HUES6 (cell line): Measurements from ENCODE around the gene GAREM1.

ENCODE experiments used
- H3K27ac ChIP-seq: 2 replicates; pipeline ENCODE4 v1.7.0; 2013; ENCODE audit warnings: low read depth, mild to moderate bottlenecking, low read length, inconsistent platforms
- H3K27me3 ChIP-seq: 2 replicates; pipeline ENCODE4 v1.6.1; 2013; ENCODE audit warnings: low read length; ENCODE audit not compliant: control insufficient read depth, insufficient read depth
- H3K36me3 ChIP-seq: 2 replicates; pipeline ENCODE4 v1.6.1; 2013; ENCODE audit warnings: low read length; ENCODE audit not compliant: control insufficient read depth, insufficient read depth
- H3K4me1 ChIP-seq: 2 replicates; pipeline ENCODE4 v1.6.1; 2013; ENCODE audit warnings: low read length; ENCODE audit not compliant: control insufficient read depth, insufficient read depth
- H3K4me3 ChIP-seq: 2 replicates; pipeline ENCODE4 v1.5.1; 2013; ENCODE audit warnings: low read depth, low read length
- H3K9ac ChIP-seq: one replicate; pipeline ENCODE4 v1.6.1; 2013; ENCODE audit warnings: mild to moderate bottlenecking, low read length
- H3K9me3 ChIP-seq: 2 replicates; pipeline ENCODE4 v1.6.1; 2013; ENCODE audit warnings: low read depth, low read length; ENCODE audit not compliant: control insufficient read depth, insufficient read depth

Gene GAREM1

GRCh38 chr18:32440518-32440917 is 30.2 kb downstream of the GAREM1 start:
- Histone ChIP-seq H3K4me3 (no peak overlapping the region), H3K27ac (no peak overlapping the region), H3K4me1 (no peaks in the 10 kb centered on the region; the same call in 1 of the 2 replicates), H3K36me3 (no peaks in the 10 kb centered on the region), H3K27me3 (no peaks in the 10 kb centered on the region), H3K9me3 (no peaks in the 10 kb centered on the region), H3K9ac (no peak overlapping the region)

GRCh38 chr18:32439802-32440201 is 30.9 kb downstream of the GAREM1 start:
- Histone ChIP-seq H3K9ac (no peak overlapping the region), H3K36me3 (no peaks in the 10 kb centered on the region), H3K4me1 (no peaks in the 10 kb centered on the region; the same call in 1 of the 2 replicates), H3K27ac (no peak overlapping the region), H3K9me3 (no peaks in the 10 kb centered on the region), H3K27me3 (no peaks in the 10 kb centered on the region), H3K4me3 (no peak overlapping the region)

- Histone ChIP-seq H3K27ac (no peak overlapping the region), H3K4me3 (no peak overlapping the region), H3K36me3 (no peaks in the 10 kb centered on the region), H3K4me1 (no peaks in the 10 kb centered on the region; the same call in 1 of the 2 replicates), H3K27me3 (no peaks in the 10 kb centered on the region), H3K9ac (no peak overlapping the region), H3K9me3 (no peaks in the 10 kb centered on the region)
Observed at GRCh38 chr18:32439241-32439640, 31.4 kb downstream of the GAREM1 start.

DNA sequence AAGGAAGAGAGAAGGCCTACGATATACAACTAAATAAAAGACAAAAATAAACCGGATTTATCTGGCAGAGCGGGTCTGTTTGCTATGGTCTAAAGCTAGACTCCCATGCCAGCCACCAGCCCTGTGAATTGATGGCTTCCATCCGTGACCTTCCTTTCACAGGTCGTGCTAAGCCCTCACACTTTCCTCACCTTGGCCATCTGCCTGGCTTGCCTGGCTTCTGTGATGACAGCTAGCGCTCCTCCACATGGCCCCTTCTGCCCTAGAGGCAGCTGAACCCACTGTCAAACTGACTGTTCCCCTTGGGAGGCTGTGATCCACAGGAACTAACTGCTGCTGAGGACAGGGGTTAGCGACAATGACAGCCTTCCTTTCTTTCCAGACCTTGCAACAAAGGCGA is 32.5 kb downstream of the GAREM1 start:
- H3K27ac ChIP-seq: no peak overlapping the region
- no peak overlapping the region for H3K9ac ChIP-seq
- H3K4me3 ChIP-seq: no peak overlapping the region
- no peaks in the 10 kb centered on the region for H3K9me3 ChIP-seq
- H3K27me3 ChIP-seq: no peaks in the 10 kb centered on the region
- no peaks in the 10 kb centered on the region; the same call in 1 of the 2 replicates for H3K4me1 ChIP-seq
- H3K36me3 ChIP-seq: no peaks in the 10 kb centered on the region

DNA sequence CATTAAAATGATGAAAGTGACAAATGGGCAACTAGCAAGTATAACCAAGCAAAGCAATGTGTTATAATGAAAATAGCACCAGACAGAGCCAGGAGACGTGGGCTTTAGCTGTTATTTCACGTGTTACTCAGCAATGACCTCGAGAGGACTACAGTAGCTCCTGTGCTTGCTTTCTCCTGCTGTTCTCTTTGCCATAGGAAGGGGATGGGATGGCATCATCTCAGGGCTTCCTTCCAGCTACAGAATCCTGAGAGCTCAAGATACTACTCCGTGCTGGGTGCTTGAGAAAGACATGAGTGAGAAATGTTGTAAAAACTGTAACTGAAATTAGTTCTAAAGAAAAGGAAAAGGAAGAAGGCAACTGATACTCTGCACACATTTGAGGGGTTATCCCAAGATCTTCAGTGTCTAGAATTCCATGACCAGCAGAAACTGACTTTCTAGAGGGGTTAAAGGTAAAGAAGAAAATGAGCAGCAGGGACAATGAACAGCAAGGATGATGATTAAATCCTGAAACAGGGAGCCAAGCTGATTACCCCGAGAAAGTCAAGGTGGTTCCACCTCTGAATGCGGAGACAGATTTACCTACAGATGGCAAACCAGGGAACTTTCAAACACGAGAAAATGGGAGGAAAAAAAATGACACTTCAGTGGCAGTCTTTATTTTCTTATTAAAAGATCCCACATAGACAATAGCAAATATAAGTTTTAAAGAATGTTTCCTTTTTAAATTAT is 33.4 kb downstream of the GAREM1 start:
- Histone ChIP-seq H3K4me3 (no peak overlapping the region), H3K27me3 (no peaks in the 10 kb centered on the region), H3K27ac (no peak overlapping the region), H3K36me3 (no peaks in the 10 kb centered on the region), H3K9me3 (no peaks in the 10 kb centered on the region), H3K4me1 (no peaks in the 10 kb centered on the region; the same call in 1 of the 2 replicates), H3K9ac (no peak overlapping the region)

GRCh38 chr18:32435631-32436500 is 34.8 kb downstream of the GAREM1 start:
- Histone ChIP-seq H3K4me1 (no peaks in the 10 kb centered on the region; the same call in 1 of the 2 replicates), H3K36me3 (no peaks in the 10 kb centered on the region), H3K4me3 (no peak overlapping the region), H3K9me3 (no peaks in the 10 kb centered on the region), H3K27me3 (no peaks in the 10 kb centered on the region), H3K9ac (no peak overlapping the region), H3K27ac (no peak overlapping the region)

- H3K27ac ChIP-seq: no peak overlapping the region
- no peaks in the 10 kb centered on the region; the same call in 1 of the 2 replicates for H3K4me1 ChIP-seq
- no peak overlapping the region for H3K4me3 ChIP-seq
- H3K27me3 ChIP-seq: no peaks in the 10 kb centered on the region
- no peaks in the 10 kb centered on the region for H3K36me3 ChIP-seq
- H3K9ac ChIP-seq: no peak overlapping the region
- no peaks in the 10 kb centered on the region for H3K9me3 ChIP-seq
Observed at GRCh38 chr18:32431753-32432152, 38.9 kb downstream of the GAREM1 start.

- H3K27me3 ChIP-seq: no peaks in the 10 kb centered on the region
- no peaks in the 10 kb centered on the region for H3K36me3 ChIP-seq
- H3K9me3 ChIP-seq: no peaks in the 10 kb centered on the region
- H3K4me3 ChIP-seq: no peak overlapping the region
- no peak overlapping the region for H3K27ac ChIP-seq
- no peaks in the 10 kb centered on the region; the same call in 1 of the 2 replicates for H3K4me1 ChIP-seq
- no peak overlapping the region for H3K9ac ChIP-seq
Observed at GRCh38 chr18:32429402-32429801, 41.3 kb downstream of the GAREM1 start.

GRCh38 chr18:32427084-32427900 is 43.4 kb downstream of the GAREM1 start:
- H3K9ac ChIP-seq: no peak overlapping the region
- no peak overlapping the region for H3K4me3 ChIP-seq
- no peaks in the 10 kb centered on the region for H3K27me3 ChIP-seq
- no peaks in the 10 kb centered on the region; the same call in 1 of the 2 replicates for H3K4me1 ChIP-seq
- no peak overlapping the region for H3K27ac ChIP-seq
- H3K9me3 ChIP-seq: no peaks in the 10 kb centered on the region
- H3K36me3 ChIP-seq: no peaks in the 10 kb centered on the region

DNA sequence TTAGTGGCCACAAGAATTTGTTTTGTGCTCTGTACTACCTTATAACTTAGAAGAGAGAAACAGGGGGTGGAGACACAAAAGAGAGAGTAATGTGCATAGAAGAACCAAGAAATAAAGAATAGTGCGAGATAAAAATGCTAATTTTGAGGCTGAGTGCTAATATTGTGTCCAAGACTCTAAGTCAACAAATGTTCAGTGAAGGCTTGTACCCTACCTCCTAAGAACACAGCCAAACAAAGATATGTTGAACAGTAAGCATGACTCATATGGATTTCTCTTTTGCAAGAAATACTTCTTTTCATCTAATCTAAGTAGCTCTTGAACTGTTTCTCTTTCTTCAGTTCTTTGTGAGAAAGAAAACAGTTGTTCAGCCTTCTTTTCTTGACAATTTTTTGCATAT is 45.2 kb downstream of the GAREM1 start:
- Histone ChIP-seq H3K27ac (no peak overlapping the region), H3K9me3 (no peaks in the 10 kb centered on the region), H3K4me3 (no peak overlapping the region), H3K4me1 (no peaks in the 10 kb centered on the region; the same call in 1 of the 2 replicates), H3K36me3 (no peaks in the 10 kb centered on the region), H3K27me3 (no peaks in the 10 kb centered on the region), H3K9ac (no peak overlapping the region)
